ENCODE data around the gene CD151.

Gene CD151

GRCh38 chr11:850775-851763 is 18.3 kb downstream of the CD151 start:
- no peak for TF ChIP-seq SIN3A (IDR thresholded peaks at IDR 0.05; ENCODE audit: borderline replicate concordance, insufficient read depth, low read length)
- TF ChIP-seq POLR2AphosphoS5 (IDR thresholded peaks at IDR 0.05; ENCODE audit: low read depth, low read length) = no peak
- no peak for TF ChIP-seq REST (IDR thresholded peaks at IDR 0.05; ENCODE audit: insufficient read depth in 1 of 2, low read depth in 2 of 2, low read length in 2 of 2)
- TF ChIP-seq TAF1 (IDR thresholded peaks at IDR 0.05; ENCODE audit: borderline replicate concordance, insufficient read depth, low read length) = no peak
- TF ChIP-seq FOXP2 (optimal IDR thresholded peaks at IDR 0.05; ENCODE audit: borderline replicate concordance, extremely low read depth, extremely low read length, insufficient read depth) = no peak

- TF ChIP-seq FOXP2 (optimal IDR thresholded peaks at IDR 0.05; ENCODE audit: borderline replicate concordance, extremely low read depth, extremely low read length, insufficient read depth) (no peak), TAF1 (IDR thresholded peaks at IDR 0.05; ENCODE audit: borderline replicate concordance, insufficient read depth, low read length) (no peak), POLR2AphosphoS5 (IDR thresholded peaks at IDR 0.05; ENCODE audit: low read depth, low read length) (no peak), SIN3A (IDR thresholded peaks at IDR 0.05; ENCODE audit: borderline replicate concordance, insufficient read depth, low read length) (no peak), REST (IDR thresholded peaks at IDR 0.05; ENCODE audit: insufficient read depth in 1 of 2, low read depth in 2 of 2, low read length in 2 of 2) (no peak)
Observed at GRCh38 chr11:852762-853161, 20.0 kb downstream of the CD151 start.

GRCh38 chr11:853682-854448 is 21.1 kb downstream of the CD151 start:
- TF ChIP-seq REST (IDR thresholded peaks at IDR 0.05; ENCODE audit: insufficient read depth in 1 of 2, low read depth in 2 of 2, low read length in 2 of 2) (no peak), SIN3A (IDR thresholded peaks at IDR 0.05; ENCODE audit: borderline replicate concordance, insufficient read depth, low read length) (no peak), TAF1 (IDR thresholded peaks at IDR 0.05; ENCODE audit: borderline replicate concordance, insufficient read depth, low read length) (no peak), FOXP2 (optimal IDR thresholded peaks at IDR 0.05; ENCODE audit: borderline replicate concordance, extremely low read depth, extremely low read length, insufficient read depth) (no peak), POLR2AphosphoS5 (IDR thresholded peaks at IDR 0.05; ENCODE audit: low read depth, low read length) (no peak)

- no peak for TF ChIP-seq SIN3A (IDR thresholded peaks at IDR 0.05; ENCODE audit: borderline replicate concordance, insufficient read depth, low read length)
- TF ChIP-seq FOXP2 (optimal IDR thresholded peaks at IDR 0.05; ENCODE audit: borderline replicate concordance, extremely low read depth, extremely low read length, insufficient read depth) = no peak
- no peak for TF ChIP-seq POLR2AphosphoS5 (IDR thresholded peaks at IDR 0.05; ENCODE audit: low read depth, low read length)
- TF ChIP-seq TAF1 (IDR thresholded peaks at IDR 0.05; ENCODE audit: borderline replicate concordance, insufficient read depth, low read length) = no peak
- TF ChIP-seq REST (IDR thresholded peaks at IDR 0.05; ENCODE audit: insufficient read depth in 1 of 2, low read depth in 2 of 2, low read length in 2 of 2) = no peak
Observed at GRCh38 chr11:854601-855329, 22.0 kb downstream of the CD151 start.

Data from PFSK-1 (cell line).